K562 (cell line): ENCODE measurements around the gene HOXA11. TPM values are rescaled to one million over a fixed set of nuclear protein-coding genes. Genes with fewer than 3 reads are reported as not detected.
A peak's percentile ranks its signal among the peaks of the same experiment; 100 is the strongest.

Experiments
- ARID2 ChIP-seq: fragments of 450-650 bp; IDR thresholded peaks from 2 replicates; pipeline ENCODE4 v1.6.1; 2017; ENCODE audit warnings: antibody characterized with exemption, mild to moderate bottlenecking
- ATF3 ChIP-seq, 2 experiments: fragments of 450-650 bp in 1 of 2; sonication (generic) in 1 of 2; formaldehyde crosslinking in 1 of 2; IDR thresholded peaks in 1 of 2; conservative IDR thresholded peaks in 1 of 2; 2 replicates each; pipeline versions ENCODE4 v1.6.1 to v1.8.1; 2016 to 2023; ENCODE audit warnings: mild to moderate bottlenecking in 2 of 2, moderate library complexity in 2 of 2, inconsistent platforms in 1 of 2, missing genetic modification reagents in 1 of 2
- CC2D1A ChIP-seq: fragments of 450-650 bp; IDR thresholded peaks from 2 replicates; pipeline ENCODE4 v1.6.1; 2017; ENCODE audit warnings: mild to moderate bottlenecking
- FUS ChIP-seq: fragments of 200-400 bp; formaldehyde crosslinking; optimal IDR thresholded peaks from 2 replicates; pipeline ENCODE3; 2017; ENCODE audit warnings: low read depth, low read length
- HIVEP1 ChIP-seq: fragments of 250-450 bp; sonication (Bioruptor Pico); IDR thresholded peaks from 2 replicates; pipeline ENCODE4 v1.4.0; 2020; ENCODE audit warnings: mild to moderate bottlenecking
- JUND ChIP-seq, 2 experiments: IDR thresholded peaks; 2 replicates in 1 of 2; 3 replicates in 1 of 2; pipeline ENCODE4 v1.6.1; 2011; ENCODE audit warnings: borderline replicate concordance in 2 of 2, low read depth in 2 of 2, low read length in 2 of 2, improper control_type of control experiment in 1 of 2, missing biosample characterization in 1 of 2, missing genetic modification characterization in 1 of 2, missing genetic modification reagents in 1 of 2
- KAT8 ChIP-seq: fragments of 450-650 bp; IDR thresholded peaks from 2 replicates; pipeline ENCODE4 v1.6.1; 2016; ENCODE audit warnings: low read depth, mild to moderate bottlenecking
- MBD2 ChIP-seq: sonication (generic); IDR thresholded peaks from 2 replicates; pipeline ENCODE4 v1.6.1; 2016; ENCODE audit warnings: low read depth, borderline replicate concordance
- NR0B1 ChIP-seq: fragments of 450-650 bp; IDR thresholded peaks from one replicate; pipeline ENCODE4 v1.6.1; 2018; ENCODE audit warnings: mild to moderate bottlenecking, moderate library complexity; ENCODE audit not compliant: partially characterized antibody
- RAD21 ChIP-seq, 2 experiments: fragments of 250-450 bp in 1 of 2; fragments of 450-650 bp in 1 of 2; sonication (Bioruptor Pico) in 1 of 2; formaldehyde crosslinking in 1 of 2; IDR thresholded peaks in 1 of 2; conservative IDR thresholded peaks in 1 of 2; 2 replicates each; pipeline versions ENCODE4 v1.4.0 to v1.8.0; 2020 to 2022; ENCODE audit warnings: mild to moderate bottlenecking in 2 of 2, moderate library complexity in 1 of 2
- RNF219 ChIP-seq: fragments of 250-450 bp; sonication (Bioruptor Pico); IDR thresholded peaks from 2 replicates; pipeline ENCODE4 v1.5.0; 2022; ENCODE audit warnings: mild to moderate bottlenecking
- SMC3 ChIP-seq: conservative IDR thresholded peaks from 2 replicates; pipeline ENCODE4 v1.6.1; 2011; ENCODE audit warnings: low read depth, low read length, improper control_type of control experiment; ENCODE audit not compliant: insufficient read depth
- SP1 ChIP-seq: sonication (generic); formaldehyde crosslinking; IDR thresholded peaks from 2 replicates; pipeline ENCODE4 v1.8.1; 2022; ENCODE audit warnings: mild to moderate bottlenecking, missing genetic modification reagents
- TAF1 ChIP-seq: IDR thresholded peaks from 2 replicates; pipeline ENCODE4 v1.6.1; 2011; ENCODE audit warnings: mild to moderate bottlenecking, low read length, moderate library complexity; ENCODE audit not compliant: insufficient read depth, control insufficient read depth, severe bottlenecking; ENCODE audit errors: extremely low read depth
- TEAD4 ChIP-seq, 2 experiments: sonication (generic) in 1 of 2; formaldehyde crosslinking in 1 of 2; IDR thresholded peaks; 2 replicates each; pipeline versions ENCODE4 v1.6.1 to v1.8.0; 2012 to 2022; ENCODE audit warnings: borderline replicate concordance in 1 of 2, inconsistent platforms in 1 of 2, low read length in 1 of 2, mild to moderate bottlenecking in 1 of 2, missing genetic modification reagents in 1 of 2
- ZBTB7A ChIP-seq: IDR thresholded peaks from 2 replicates; pipeline ENCODE4 v1.6.1; 2011; ENCODE audit warnings: low read depth, mild to moderate bottlenecking, low read length, moderate library complexity, borderline replicate concordance; ENCODE audit not compliant: control insufficient read depth
- ZNF121 ChIP-seq: sonication (generic); formaldehyde crosslinking; conservative IDR thresholded peaks from 2 replicates; pipeline ENCODE4 v1.8.0; 2022; ENCODE audit warnings: missing genetic modification reagents
- ZNF124 ChIP-seq: sonication (generic); formaldehyde crosslinking; IDR thresholded peaks from 2 replicates; pipeline ENCODE4 v1.8.1; 2022; ENCODE audit warnings: missing genetic modification reagents
- ZNF586 ChIP-seq: fragments of 450-650 bp; formaldehyde crosslinking; conservative IDR thresholded peaks from 2 replicates; pipeline ENCODE4 v1.4.0; 2020; ENCODE audit warnings: mild to moderate bottlenecking, moderate library complexity
- ZNF589 ChIP-seq: fragments of 200-800 bp; sonication (Bioruptor generic); IDR thresholded peaks from 2 replicates; pipeline ENCODE4 v1.6.1; 2016; ENCODE audit warnings: low read depth, missing genetic modification characterization, missing compliant biosample characterization
- ZNF764 ChIP-seq: fragments of 250-450 bp; sonication (Bioruptor Pico); IDR thresholded peaks from 2 replicates; pipeline ENCODE4 v1.4.0; 2020; ENCODE audit warnings: low read depth, mild to moderate bottlenecking, moderate library complexity
- ZNF766 ChIP-seq: fragments of 200-800 bp; sonication (Bioruptor generic); conservative IDR thresholded peaks from 2 replicates; pipeline ENCODE4 v1.6.1; 2016; ENCODE audit warnings: missing genetic modification characterization, missing compliant biosample characterization
- ZSCAN29 ChIP-seq: fragments of 450-650 bp; IDR thresholded peaks from 2 replicates; pipeline ENCODE4 v1.6.1; 2017
- polyA plus RNA-seq, 8 experiments: library from polyadenylated mRNA; depleted of rRNA in 4 of 8; stranded (reverse) in 5 of 8; unstranded in 3 of 8; fragments of >200 nt; fragmentation: Nextera tagmentation in 2 of 8; fragmentation: Illumina TruSeq in 1 of 8; extraction: Ambion mirVana in 2 of 8; extraction: Trizol in 1 of 8; gene quantifications; 2 replicates each; pipeline versions ENCODE4 v1.2.1 to v1.2.3, GENCODE V29; 2011 to 2014; ENCODE audit warnings: inconsistent platforms in 1 of 8, missing spikeins in 1 of 8
- total RNA-seq, 7 experiments: library from RNA; depleted of rRNA in 6 of 7; stranded (reverse); fragments of >200 nt in 6 of 7; fragmentation: Illumina TruSeq in 2 of 7; extraction: Trizol in 2 of 7; gene quantifications; 2 replicates each; pipeline versions ENCODE4 v1.2.1 to v1.2.3, GENCODE V29; 2011 to 2021; ENCODE audit warnings: low replicate concordance in 1 of 7

Gene HOXA11
- total and polyA plus RNA-seq, 9 of the 15 experiments (the other 6 are each of a cell fraction or from before 2014, with no cell fraction given): not detected

GRCh38 chr7:27160546-27161213 is 24.4 kb downstream of the HOXA11 start (continued):
- no peak for TF ChIP-seq FUS
- peak; percentile 95 for TF ChIP-seq KAT8
- no peak for TF ChIP-seq ZNF586
- no peak for TF ChIP-seq MBD2
- 0 out of 2 replicates have a peak, but pooled peaks have one; percentile 18 for TF ChIP-seq ZNF766
- TF ChIP-seq SMC3: peak; percentile 85
- no peak for TF ChIP-seq JUND (IDR thresholded peaks at IDR 0.05; ENCODE audit: borderline replicate concordance, low read depth, low read length)
- TF ChIP-seq JUND (tag; IDR thresholded peaks at IDR 0.05; ENCODE audit: borderline replicate concordance, low read depth, low read length): no peak
- TF ChIP-seq TEAD4 (IDR thresholded peaks at IDR 0.05; ENCODE audit: low read length): peak; percentile 82
- TF ChIP-seq TEAD4 (CRISPR knock-in tag; IDR thresholded peaks at IDR 0.05; ENCODE audit: borderline replicate concordance): no peak
- peak; percentile 89 to 91 for TF ChIP-seq RAD21 (CRISPR knock-in tag; conservative IDR thresholded peaks at IDR 0.05 in 1 of 2, IDR thresholded peaks at IDR 0.05 in 1 of 2)
- TF ChIP-seq ARID2: no peak
- peak; percentile 46; the same call in 1 of the 2 replicates for TF ChIP-seq CC2D1A
- no peak for TF ChIP-seq TAF1
- no peak for TF ChIP-seq HIVEP1
- TF ChIP-seq ZBTB7A: peak; percentile 71; the same call in 1 of the 2 replicates
- TF ChIP-seq ZNF589 (CRISPR knock-in tag): no peak
- no peak for TF ChIP-seq NR0B1
- no peak for TF ChIP-seq ZNF124 (CRISPR knock-in tag)
- no peak for TF ChIP-seq RNF219 (CRISPR knock-in tag)
- no peak for TF ChIP-seq ZSCAN29
- TF ChIP-seq ATF3 (IDR thresholded peaks at IDR 0.05): no peak
- no peak for TF ChIP-seq ATF3 (CRISPR knock-in tag; conservative IDR thresholded peaks at IDR 0.05)
- TF ChIP-seq ZNF764 (CRISPR knock-in tag): no peak
- TF ChIP-seq SP1 (CRISPR knock-in tag): no peak
- no peak for TF ChIP-seq ZNF121 (CRISPR knock-in tag)
